HepG2 (cell line): Measurements from ENCODE around the gene ZNF174. TPM values are rescaled to one million over a fixed set of nuclear protein-coding genes. Genes with fewer than 3 reads are reported as not detected.

ENCODE experiments used
- ATAC-seq: fragments of 200-7000 bp; cut with Tn5 transposase; 3 replicates; pipeline ENCODE4 v1.9.1; 2020; ENCODE audit warnings: mild to moderate bottlenecking, moderate library complexity
- BruUV-seq: library from RNA; stranded (reverse); fragments of 400-500 nt; replicated peaks from 2 replicates; lab custom pipeline; 2021; lab: Mats Ljungman, UMichigan
- CTCF ChIA-PET: fragments of 300-600 bp; formaldehyde crosslinking; extraction: SDS; loops from one replicate; lab custom pipeline; 2021; ENCODE audit warnings: low total read pairs, inconsistent platforms, low intra/inter-chr PET ratio; lab: Yijun Ruan, JAX
- POLR2A ChIA-PET: fragments of 350-600 bp; sonication (Branson Sonifier 250); formaldehyde crosslinking; loops from one replicate; lab custom pipeline; 2020; ENCODE audit warnings: antibody characterized with exemption, inconsistent platforms; lab: Yijun Ruan, JAX
- DNase-seq: peaks from one replicate; pipeline ENCODE4 v3.0.0-alpha.2; 2015; ENCODE audit warnings: low spot score
- FAIRE-seq: peaks from 3 replicates; lab custom pipeline; 2011; peaks lifted over from hg19 to GRCh38; lab: Jason Lieb, UNC
- H2AFZ ChIP-seq: one replicate; pipeline ENCODE4 v1.6.1; 2011; ENCODE audit warnings: low read length, inconsistent platforms
- H3K27ac ChIP-seq: fragments of 300-600 bp; 3 replicates; pipeline ENCODE4 v1.8.0; 2011; ENCODE audit warnings: mixed run types, mild to moderate bottlenecking, mixed read lengths, low read length, inconsistent platforms; ENCODE audit not compliant: insufficient read depth; ENCODE audit errors: extremely low read length
- H3K27me3 ChIP-seq, 2 experiments: fragments of 200-600 bp in 1 of 2; 2 replicates in 1 of 2; 3 replicates in 1 of 2; pipeline versions ENCODE4 v1.6.0 to v1.8.0; 2011; ENCODE audit warnings: low read length in 2 of 2, mild to moderate bottlenecking in 2 of 2, moderate library complexity in 2 of 2, inconsistent platforms in 1 of 2; ENCODE audit not compliant: insufficient read depth in 2 of 2, control insufficient read depth in 1 of 2
- H3K36me3 ChIP-seq, 2 experiments: fragments of 200-600 bp in 1 of 2; replicated peaks in 1 of 2; 2 replicates in 1 of 2; 3 replicates in 1 of 2; pipeline versions ENCODE4 v1.5.1 to v1.8.0; 2011; ENCODE audit warnings: low read length in 2 of 2, inconsistent platforms in 1 of 2; ENCODE audit not compliant: insufficient read depth in 2 of 2, control insufficient read depth in 1 of 2
- H3K4me1 ChIP-seq: 2 replicates; pipeline ENCODE4 v1.5.1; 2012; ENCODE audit warnings: low read length, inconsistent platforms; ENCODE audit not compliant: insufficient read depth
- H3K4me2 ChIP-seq: 2 replicates; pipeline ENCODE4 v1.6.0; 2011; ENCODE audit warnings: low read depth, low read length, inconsistent platforms
- H3K4me3 ChIP-seq, 3 experiments: fragments of 200-600 bp in 1 of 3; sonication (generic), shearing (Covaris generic) in 1 of 3; replicated peaks in 1 of 3; 2 replicates each; pipeline ENCODE4 v1.5.1; 2011 to 2016; ENCODE audit warnings: low read length in 3 of 3, inconsistent platforms in 2 of 3, low read depth in 2 of 3, mild to moderate bottlenecking in 2 of 3, control low read depth in 1 of 3, mixed read lengths in 1 of 3; ENCODE audit not compliant: insufficient read depth in 1 of 3
- H3K79me2 ChIP-seq: one replicate; pipeline ENCODE4 v1.6.1; 2011; ENCODE audit warnings: low read length, inconsistent platforms; ENCODE audit not compliant: insufficient read depth
- H3K9ac ChIP-seq: 2 replicates; pipeline ENCODE4 v1.6.0; 2011; ENCODE audit warnings: mild to moderate bottlenecking, low read depth, low read length, inconsistent platforms; ENCODE audit not compliant: insufficient read depth
- H3K9me3 ChIP-seq: 2 replicates; pipeline ENCODE4 v1.5.1; 2012; ENCODE audit warnings: mild to moderate bottlenecking, low read length
- H4K20me1 ChIP-seq: 2 replicates; pipeline ENCODE4 v1.6.0; 2011; ENCODE audit warnings: inconsistent platforms, mild to moderate bottlenecking, low read length, moderate library complexity; ENCODE audit not compliant: insufficient read depth
- ERF ChIP-seq: IDR thresholded peaks from 2 replicates; pipeline ENCODE4 v1.6.1; 2018; ENCODE audit warnings: missing biosample characterization, missing genetic modification reagents
- GTF3A ChIP-seq: sonication (generic); formaldehyde crosslinking; conservative IDR thresholded peaks from 2 replicates; pipeline ENCODE4 v1.4.0; 2020; ENCODE audit warnings: mild to moderate bottlenecking, missing genetic modification reagents
- KDM4B ChIP-seq: sonication (generic); formaldehyde crosslinking; IDR thresholded peaks from 2 replicates; pipeline ENCODE4 v1.4.0; 2020; ENCODE audit warnings: missing genetic modification reagents
- KLF13 ChIP-seq: sonication (generic); formaldehyde crosslinking; IDR thresholded peaks from 2 replicates; pipeline ENCODE4 v1.4.0; 2020; ENCODE audit warnings: mild to moderate bottlenecking, missing genetic modification reagents
- PHF20 ChIP-seq: sonication (generic); formaldehyde crosslinking; IDR thresholded peaks from 2 replicates; pipeline ENCODE4 v1.5.0; 2020; ENCODE audit warnings: mild to moderate bottlenecking, missing genetic modification reagents
- PTBP1 ChIP-seq: fragments of 200-400 bp; formaldehyde crosslinking; IDR thresholded peaks from 2 replicates; pipeline ENCODE4 v1.6.1; 2018; ENCODE audit warnings: low read length, low read depth; ENCODE audit not compliant: poor library complexity, severe bottlenecking
- RBM22 ChIP-seq: fragments of 200-400 bp; formaldehyde crosslinking; optimal IDR thresholded peaks from 2 replicates; pipeline ENCODE3; 2017; ENCODE audit warnings: mild to moderate bottlenecking, low read length, moderate library complexity
- SMAD3 ChIP-seq: sonication (generic); formaldehyde crosslinking; IDR thresholded peaks from 2 replicates; pipeline ENCODE4 v1.4.0; 2020; ENCODE audit warnings: missing genetic modification reagents
- ZNF124 ChIP-seq: sonication (generic); formaldehyde crosslinking; IDR thresholded peaks from 2 replicates; pipeline ENCODE4 v1.4.0; 2020; ENCODE audit warnings: missing genetic modification reagents
- ZNF3 ChIP-seq: IDR thresholded peaks from 2 replicates; pipeline ENCODE4 v1.7.0; 2017; ENCODE audit warnings: inconsistent platforms
- ZNF343 ChIP-seq: sonication (generic); formaldehyde crosslinking; IDR thresholded peaks from 2 replicates; pipeline ENCODE4 v1.4.0; 2020; ENCODE audit warnings: mild to moderate bottlenecking, missing genetic modification reagents
- ZNF546 ChIP-seq: sonication (generic); formaldehyde crosslinking; conservative IDR thresholded peaks from 2 replicates; pipeline ENCODE4 v1.8.1; 2023; ENCODE audit warnings: mild to moderate bottlenecking, missing genetic modification reagents
- ZNF841 ChIP-seq: sonication (generic); formaldehyde crosslinking; IDR thresholded peaks from 2 replicates; pipeline ENCODE4 v1.8.1; 2023; ENCODE audit warnings: missing genetic modification reagents, borderline replicate concordance
- WGBS: methylation state at CpG from one replicate; pipeline ENCODE4 v1.1.6; 2017; ENCODE audit warnings: low lambda C conversion rate; 5-methylcytosine and 5-hydroxymethylcytosine counted together
- in situ Hi-C: cut with HindIII; loops from 2 replicates; pipeline ENCODE4 v1.10.0; 2017; ENCODE audit warnings: low pct_unique_long_range_greater_than_20kb; ENCODE audit not compliant: extremely low pct_ligation_motif_present
- intact Hi-C: fragments of 100-400 bp; cut with micrococcal nuclease; formaldehyde crosslinking; loops from one replicate; pipeline ENCODE4 v1.10.0; 2022; ENCODE audit not compliant: unreplicated experiment
- polyA plus RNA-seq, 8 experiments: library from polyadenylated mRNA; depleted of rRNA in 3 of 8; stranded (reverse) in 7 of 8; unstranded in 1 of 8; fragments of >200 nt; fragmentation: Illumina TruSeq in 4 of 8; extraction: Trizol in 4 of 8; gene quantifications; 2 replicates each; pipeline versions ENCODE4 v1.2.1 to v1.2.3, GENCODE V29; 2011 to 2016; ENCODE audit warnings: low read depth in 4 of 8, missing spikeins in 1 of 8, mixed read lengths in 1 of 8; ENCODE audit not compliant: insufficient read depth in 1 of 8
- total RNA-seq, 5 experiments: library from RNA; depleted of rRNA; stranded (reverse); fragments of >200 nt; fragmentation: Illumina TruSeq; extraction: Trizol; gene quantifications; 2 replicates each; pipeline ENCODE4 v1.2.3, GENCODE V29; 2016; ENCODE audit warnings: low read depth in 1 of 5
- TF ChIP-seq, protein P1 (sequence below): sonication (generic); formaldehyde crosslinking; IDR thresholded peaks from 2 replicates; pipeline ENCODE4 v1.4.0; 2020; ENCODE audit warnings: missing genetic modification reagents
- TF ChIP-seq, protein P2 (sequence below): sonication (generic); formaldehyde crosslinking; conservative IDR thresholded peaks from 2 replicates; pipeline ENCODE4 v1.4.0; 2020; ENCODE audit warnings: mild to moderate bottlenecking, missing genetic modification reagents, moderate library complexity

Gene ZNF174
- total and polyA plus RNA-seq, 2 of the 13 experiments (the other 11 are each of a cell fraction or from before 2014, with no cell fraction given), result 8.3 to 10.6 TPM

DNA sequence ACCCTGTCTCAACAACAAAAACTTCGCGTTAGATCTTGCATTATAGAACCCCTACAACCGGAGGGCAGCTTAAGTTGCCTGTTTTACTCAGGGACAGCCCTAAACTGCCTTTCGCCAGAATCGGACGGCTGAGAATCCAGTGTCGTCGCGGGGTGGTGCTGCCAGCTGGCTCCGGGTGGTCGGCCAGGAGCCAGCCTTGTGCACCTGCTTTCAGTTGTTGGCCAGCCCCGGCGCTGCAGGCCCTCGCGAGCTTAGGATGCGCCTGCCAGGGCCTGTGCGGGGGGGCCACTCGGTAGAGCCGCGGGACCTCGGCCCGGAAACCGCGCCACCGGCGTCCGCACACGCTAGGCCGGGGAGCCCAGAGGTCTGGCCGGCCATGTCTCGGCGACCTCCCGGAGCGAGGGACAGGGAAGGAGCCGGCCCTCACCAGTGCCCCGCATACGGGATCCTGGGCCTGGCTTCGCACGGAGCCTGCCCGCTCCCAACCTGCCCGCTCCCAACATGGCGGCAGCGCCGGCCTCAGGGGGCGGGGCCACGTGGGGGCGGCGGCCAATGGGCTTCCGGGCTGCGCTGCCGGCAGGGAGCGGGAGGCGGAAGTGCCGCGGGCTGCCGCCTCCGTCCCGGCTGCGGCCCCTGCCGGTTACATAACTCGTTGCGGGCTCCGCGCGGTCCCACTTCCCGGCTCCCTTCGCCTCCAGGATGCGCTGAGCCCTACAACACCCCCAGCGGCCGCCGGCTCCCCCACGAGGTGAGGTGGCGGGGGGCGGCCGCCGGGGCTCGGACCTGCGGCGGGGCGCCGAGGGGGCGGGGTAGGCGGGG, 56.6 kb downstream of the ZNF174 start:
- Histone ChIP-seq H3K4me2 (peak overlapping the region; percentile 95), H4K20me1 (peaks cover 33% of the 10 kb centered on the region), H3K27ac (peak overlapping the region; percentile 91), H3K79me2 (peaks cover 44% of the 10 kb centered on the region), H3K27me3 (no peaks in the 10 kb centered on the region; a peak in 1 of 5 replicates), H3K4me1 (peaks cover 70% of the 10 kb centered on the region), H3K9me3 (no peaks in the 10 kb centered on the region), H3K36me3 (no peaks in the 10 kb centered on the region), H2AFZ (no peak overlapping the region), H3K4me3 (peak overlapping the region; percentile 74 to 93 (median 92)), H3K9ac (peak overlapping the region; percentile 86)
- ChIA-PET POLR2A (interaction anchor here (0.6 to 2.8 kb wide), 9 partner anchors 9 to 191 kb away, joined by 3 to 46 read pairs (median 4); partner anchors contain the start of genes CLUAP1, NAA60, ZNF174 and ZNF597), CTCF (interaction anchor here (1.3 kb wide), 1 partner anchor 43 kb away, joined by 3 read pairs; the partner anchor contains the start of gene CLUAP1)
- peak; percentile 83 for ATAC-seq
- TSS peak; percentile 83 for BruUV-seq
- FAIRE-seq, result no peak
- DNase-seq, result peak; percentile 78
- in situ Hi-C loops (no loop called here), intact Hi-C loops (loop anchor here (2.0 to 5.0 kb wide), 2 partner anchors 15 to 35 kb away; partner anchors contain the start of genes NAA60 and ZNF597)
- 6% methylated on average over 18 of the region's 83 CpGs for WGBS
- TF ChIP-seq ZNF546 (peak; percentile 75; the same call in 1 of the 2 replicates), PHF20 (CRISPR knock-in tag) (peak; percentile 63), ZNF343 (CRISPR knock-in tag) (peak; percentile 38; the same call in 1 of the 2 replicates), RBM22 (peak; percentile 64), KDM4B (CRISPR knock-in tag) (peak; percentile 90; the same call in 1 of the 2 replicates), PTBP1 (peak; percentile 51), ZNF841 (CRISPR knock-in tag) (no peak), GTF3A (CRISPR knock-in tag) (no peak), ZNF3 (0 out of 2 replicates have a peak, but pooled peaks have one; percentile 9), ERF (peak; percentile 72), SMAD3 (CRISPR knock-in tag) (peak; percentile 50; the same call in 1 of the 2 replicates), KLF13 (CRISPR knock-in tag) (0 out of 2 replicates have a peak, but pooled peaks have one; percentile 44), ZNF124 (peak; percentile 95)
- TF ChIP-seq, protein P1, sequence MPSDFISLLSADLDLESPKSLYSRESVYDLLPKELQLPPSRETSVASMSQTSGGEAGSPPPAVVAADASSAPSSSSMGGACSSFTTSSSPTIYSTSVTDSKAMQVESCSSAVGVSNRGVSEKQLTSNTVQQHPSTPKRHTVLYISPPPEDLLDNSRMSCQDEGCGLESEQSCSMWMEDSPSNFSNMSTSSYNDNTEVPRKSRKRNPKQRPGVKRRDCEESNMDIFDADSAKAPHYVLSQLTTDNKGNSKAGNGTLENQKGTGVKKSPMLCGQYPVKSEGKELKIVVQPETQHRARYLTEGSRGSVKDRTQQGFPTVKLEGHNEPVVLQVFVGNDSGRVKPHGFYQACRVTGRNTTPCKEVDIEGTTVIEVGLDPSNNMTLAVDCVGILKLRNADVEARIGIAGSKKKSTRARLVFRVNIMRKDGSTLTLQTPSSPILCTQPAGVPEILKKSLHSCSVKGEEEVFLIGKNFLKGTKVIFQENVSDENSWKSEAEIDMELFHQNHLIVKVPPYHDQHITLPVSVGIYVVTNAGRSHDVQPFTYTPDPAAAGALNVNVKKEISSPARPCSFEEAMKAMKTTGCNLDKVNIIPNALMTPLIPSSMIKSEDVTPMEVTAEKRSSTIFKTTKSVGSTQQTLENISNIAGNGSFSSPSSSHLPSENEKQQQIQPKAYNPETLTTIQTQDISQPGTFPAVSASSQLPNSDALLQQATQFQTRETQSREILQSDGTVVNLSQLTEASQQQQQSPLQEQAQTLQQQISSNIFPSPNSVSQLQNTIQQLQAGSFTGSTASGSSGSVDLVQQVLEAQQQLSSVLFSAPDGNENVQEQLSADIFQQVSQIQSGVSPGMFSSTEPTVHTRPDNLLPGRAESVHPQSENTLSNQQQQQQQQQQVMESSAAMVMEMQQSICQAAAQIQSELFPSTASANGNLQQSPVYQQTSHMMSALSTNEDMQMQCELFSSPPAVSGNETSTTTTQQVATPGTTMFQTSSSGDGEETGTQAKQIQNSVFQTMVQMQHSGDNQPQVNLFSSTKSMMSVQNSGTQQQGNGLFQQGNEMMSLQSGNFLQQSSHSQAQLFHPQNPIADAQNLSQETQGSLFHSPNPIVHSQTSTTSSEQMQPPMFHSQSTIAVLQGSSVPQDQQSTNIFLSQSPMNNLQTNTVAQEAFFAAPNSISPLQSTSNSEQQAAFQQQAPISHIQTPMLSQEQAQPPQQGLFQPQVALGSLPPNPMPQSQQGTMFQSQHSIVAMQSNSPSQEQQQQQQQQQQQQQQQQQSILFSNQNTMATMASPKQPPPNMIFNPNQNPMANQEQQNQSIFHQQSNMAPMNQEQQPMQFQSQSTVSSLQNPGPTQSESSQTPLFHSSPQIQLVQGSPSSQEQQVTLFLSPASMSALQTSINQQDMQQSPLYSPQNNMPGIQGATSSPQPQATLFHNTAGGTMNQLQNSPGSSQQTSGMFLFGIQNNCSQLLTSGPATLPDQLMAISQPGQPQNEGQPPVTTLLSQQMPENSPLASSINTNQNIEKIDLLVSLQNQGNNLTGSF (CRISPR knock-in tag), result peak; percentile 84
- TF ChIP-seq, protein P2, sequence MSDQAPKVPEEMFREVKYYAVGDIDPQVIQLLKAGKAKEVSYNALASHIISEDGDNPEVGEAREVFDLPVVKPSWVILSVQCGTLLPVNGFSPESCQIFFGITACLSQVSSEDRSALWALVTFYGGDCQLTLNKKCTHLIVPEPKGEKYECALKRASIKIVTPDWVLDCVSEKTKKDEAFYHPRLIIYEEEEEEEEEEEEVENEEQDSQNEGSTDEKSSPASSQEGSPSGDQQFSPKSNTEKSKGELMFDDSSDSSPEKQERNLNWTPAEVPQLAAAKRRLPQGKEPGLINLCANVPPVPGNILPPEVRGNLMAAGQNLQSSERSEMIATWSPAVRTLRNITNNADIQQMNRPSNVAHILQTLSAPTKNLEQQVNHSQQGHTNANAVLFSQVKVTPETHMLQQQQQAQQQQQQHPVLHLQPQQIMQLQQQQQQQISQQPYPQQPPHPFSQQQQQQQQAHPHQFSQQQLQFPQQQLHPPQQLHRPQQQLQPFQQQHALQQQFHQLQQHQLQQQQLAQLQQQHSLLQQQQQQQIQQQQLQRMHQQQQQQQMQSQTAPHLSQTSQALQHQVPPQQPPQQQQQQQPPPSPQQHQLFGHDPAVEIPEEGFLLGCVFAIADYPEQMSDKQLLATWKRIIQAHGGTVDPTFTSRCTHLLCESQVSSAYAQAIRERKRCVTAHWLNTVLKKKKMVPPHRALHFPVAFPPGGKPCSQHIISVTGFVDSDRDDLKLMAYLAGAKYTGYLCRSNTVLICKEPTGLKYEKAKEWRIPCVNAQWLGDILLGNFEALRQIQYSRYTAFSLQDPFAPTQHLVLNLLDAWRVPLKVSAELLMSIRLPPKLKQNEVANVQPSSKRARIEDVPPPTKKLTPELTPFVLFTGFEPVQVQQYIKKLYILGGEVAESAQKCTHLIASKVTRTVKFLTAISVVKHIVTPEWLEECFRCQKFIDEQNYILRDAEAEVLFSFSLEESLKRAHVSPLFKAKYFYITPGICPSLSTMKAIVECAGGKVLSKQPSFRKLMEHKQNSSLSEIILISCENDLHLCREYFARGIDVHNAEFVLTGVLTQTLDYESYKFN, result 0 out of 2 replicates have a peak, but pooled peaks have one; percentile 35
